ENCODE data around the gene MARCO.

DNA sequence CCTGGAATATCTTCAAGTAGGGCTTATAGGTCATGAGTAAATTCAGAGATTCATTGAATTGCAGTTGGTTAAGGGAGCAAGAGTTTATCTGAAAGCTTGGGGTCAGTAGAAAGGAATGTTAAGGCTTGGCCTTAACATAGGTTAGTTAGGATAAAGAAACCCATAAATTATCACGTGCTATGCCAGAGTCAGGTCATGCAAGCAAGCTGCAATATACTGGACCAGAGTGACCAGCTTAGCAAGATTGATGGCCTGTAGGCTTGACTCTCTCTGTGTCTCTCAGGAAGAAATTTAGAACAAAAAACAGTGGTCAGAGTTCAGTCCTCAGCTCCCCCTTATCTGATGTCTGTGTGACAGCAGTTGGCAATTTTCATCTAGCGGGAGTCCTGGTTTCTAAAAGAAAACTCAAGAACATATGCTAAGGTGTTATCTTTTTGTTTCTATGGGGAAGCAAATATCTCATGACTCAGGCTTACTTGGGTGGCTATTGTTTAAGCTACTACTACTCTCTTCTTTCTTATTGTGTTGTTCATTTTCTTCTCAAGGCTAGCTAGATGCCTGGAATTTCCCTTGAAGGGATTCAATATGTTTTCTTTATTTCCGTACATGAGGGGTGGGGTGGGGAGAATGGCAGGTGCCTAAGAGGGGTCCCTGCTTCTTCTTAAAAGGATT, 28.7 kb upstream of the MARCO start:
- TF ChIP-seq ZFP30 (CRISPR knock-in tag; IDR thresholded peaks at IDR 0.05) (no peak), PATZ1 (CRISPR knock-in tag; IDR thresholded peaks at IDR 0.05; ENCODE audit: borderline replicate concordance) (no peak), RARB (CRISPR knock-in tag; IDR thresholded peaks at IDR 0.05) (no peak), ZC3H10 (CRISPR knock-in tag; IDR thresholded peaks at IDR 0.05) (no peak), PPARA (CRISPR knock-in tag; IDR thresholded peaks at IDR 0.05; ENCODE audit: borderline replicate concordance) (no peak), ZFP3 (CRISPR knock-in tag; IDR thresholded peaks at IDR 0.05) (no peak), TCF4 (CRISPR knock-in tag; IDR thresholded peaks at IDR 0.05; ENCODE audit: borderline replicate concordance) (no peak), OSR1 (CRISPR knock-in tag; IDR thresholded peaks at IDR 0.05) (no peak)

Measured in SK-N-SH treated with all-trans-retinoic acid at 6 μM for 48 hours (cell line).